A549 (cell line): Measurements from ENCODE around the gene A2ML1.

Experiments
- CHD4 ChIP-seq: fragments of 200-600 bp; sonication (generic); IDR thresholded peaks from 2 replicates; pipeline ENCODE4 v1.6.1; 2016; ENCODE audit warnings: antibody characterized with exemption, mild to moderate bottlenecking, borderline replicate concordance
- ZFP36 ChIP-seq: fragments of 450-650 bp; IDR thresholded peaks from 2 replicates; pipeline ENCODE4 v1.6.1; 2014; ENCODE audit warnings: borderline replicate concordance; ENCODE audit not compliant: partially characterized antibody

DNA sequence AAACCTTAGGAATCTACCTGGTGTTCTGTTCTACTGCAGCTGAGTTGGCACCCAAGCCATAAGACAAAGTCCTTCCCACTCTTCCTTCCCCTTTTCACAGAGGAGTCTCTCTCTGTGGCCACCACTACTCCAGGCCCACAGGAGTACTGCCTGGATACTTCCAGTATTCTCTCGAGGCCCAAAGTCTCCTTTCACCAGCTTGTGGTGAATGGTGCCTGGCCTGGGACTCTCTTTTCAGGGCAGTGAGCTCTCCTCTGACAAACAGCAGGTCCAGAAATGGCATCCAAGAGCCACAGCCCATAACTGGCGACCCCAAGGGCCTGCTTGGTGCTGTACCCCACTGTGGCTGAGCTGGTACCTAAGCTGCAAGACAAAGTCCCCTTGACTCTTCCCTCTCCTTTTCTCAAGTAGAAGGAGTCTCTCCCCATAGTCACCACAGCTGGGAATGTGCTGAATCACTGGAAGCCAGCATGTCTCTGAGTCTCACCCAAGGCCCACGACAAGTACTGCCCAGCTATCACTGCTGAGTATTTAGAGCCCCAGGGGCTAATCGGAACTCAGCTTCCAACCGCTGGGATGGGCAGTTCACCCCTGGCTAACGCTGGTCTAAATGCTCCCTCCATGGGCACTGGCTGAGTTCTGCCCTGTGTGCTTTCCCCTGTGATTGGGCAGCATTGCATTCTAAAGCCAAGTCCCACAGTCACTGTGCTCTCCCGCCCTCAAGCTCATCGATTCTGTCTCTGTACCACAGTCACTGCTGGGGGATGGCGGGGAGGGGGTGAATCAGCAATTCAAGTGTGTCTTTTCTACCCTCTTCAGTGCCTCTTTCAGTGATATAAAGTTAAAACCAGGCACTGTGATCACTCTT lies 6.1 kb downstream of the A2ML1 start:
- TF ChIP-seq CHD4 (no peak), ZFP36 (no peak)
